ENCODE results near the gene HSPA9. TPM values are rescaled to one million over a fixed set of nuclear protein-coding genes. Genes with fewer than 3 reads are reported as not detected.
"Not testable (repeated sequence)": the region's sequence is repeated elsewhere in the genome, so short reads cannot be mapped to it uniquely, and the experiment has no call there.

Gene HSPA9
- total RNA-seq, 4 donors from 2014 or later, result 152 to 221 (median 160) TPM

DNA sequence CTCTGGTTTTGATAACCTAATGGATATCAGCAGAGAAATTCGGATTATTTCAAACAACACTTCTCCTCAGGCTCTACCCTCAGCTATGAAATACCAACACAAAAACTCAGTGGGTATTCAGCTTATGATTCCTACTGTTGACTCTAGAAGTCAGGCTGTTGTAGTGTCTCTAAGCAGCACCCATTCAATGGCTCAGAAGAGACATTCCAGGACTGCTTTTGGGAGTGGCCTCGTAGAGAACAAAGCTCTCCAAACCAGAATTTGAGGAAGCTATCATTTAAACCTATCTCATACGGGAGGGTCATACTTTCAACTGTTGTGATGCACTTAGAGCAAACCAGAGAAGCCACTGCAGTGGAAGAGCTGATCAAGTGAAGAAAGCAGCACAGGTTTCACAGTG is 66.2 kb downstream of the HSPA9 start:
- peaks cover 0 to 65% (median 0%) of the 10 kb centered on the region in 3 donors for H3K36me3 ChIP-seq
- no peak for DNase-seq
- TF ChIP-seq POLR2A (IDR thresholded peaks at IDR 0.05), result no peak
- no peak for TF ChIP-seq CTCF (IDR thresholded peaks at IDR 0.05)
- no peaks in the 10 kb centered on the region for H3K27me3 ChIP-seq
- H3K4me1 ChIP-seq, result no peaks in the 10 kb centered on the region
- no peaks in the 10 kb centered on the region for H3K9me3 ChIP-seq
- no peak overlapping the region for H3K27ac ChIP-seq
- no peak overlapping the region for H3K4me3 ChIP-seq

DNA sequence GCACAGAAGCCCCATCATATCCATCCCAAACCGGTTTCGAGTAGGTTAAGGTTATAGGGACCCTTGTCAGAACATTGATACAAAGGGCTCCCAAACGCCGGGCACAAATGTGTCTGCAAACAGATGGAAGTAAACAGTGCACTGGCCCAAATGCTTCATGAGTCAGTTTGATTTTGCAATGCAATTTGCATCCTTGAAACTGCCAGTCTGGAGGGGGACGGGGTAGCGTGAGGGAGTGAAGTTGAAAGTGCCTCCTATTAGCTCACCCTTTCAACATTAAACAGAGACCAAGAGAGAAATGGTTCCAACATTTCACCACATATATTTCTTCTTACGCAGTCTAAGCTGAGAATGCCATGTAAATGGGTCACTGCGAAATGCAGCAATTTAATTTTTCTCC is 67.7 kb downstream of the HSPA9 start:
- H3K36me3 ChIP-seq, result peaks cover 0 to 50% (median 0%) of the 10 kb centered on the region in 3 donors
- H3K4me3 ChIP-seq, H3K9me3 ChIP-seq, H3K27ac ChIP-seq, H3K27me3 ChIP-seq, H3K4me1 ChIP-seq, DNase-seq: not testable (repeated sequence)

DNA sequence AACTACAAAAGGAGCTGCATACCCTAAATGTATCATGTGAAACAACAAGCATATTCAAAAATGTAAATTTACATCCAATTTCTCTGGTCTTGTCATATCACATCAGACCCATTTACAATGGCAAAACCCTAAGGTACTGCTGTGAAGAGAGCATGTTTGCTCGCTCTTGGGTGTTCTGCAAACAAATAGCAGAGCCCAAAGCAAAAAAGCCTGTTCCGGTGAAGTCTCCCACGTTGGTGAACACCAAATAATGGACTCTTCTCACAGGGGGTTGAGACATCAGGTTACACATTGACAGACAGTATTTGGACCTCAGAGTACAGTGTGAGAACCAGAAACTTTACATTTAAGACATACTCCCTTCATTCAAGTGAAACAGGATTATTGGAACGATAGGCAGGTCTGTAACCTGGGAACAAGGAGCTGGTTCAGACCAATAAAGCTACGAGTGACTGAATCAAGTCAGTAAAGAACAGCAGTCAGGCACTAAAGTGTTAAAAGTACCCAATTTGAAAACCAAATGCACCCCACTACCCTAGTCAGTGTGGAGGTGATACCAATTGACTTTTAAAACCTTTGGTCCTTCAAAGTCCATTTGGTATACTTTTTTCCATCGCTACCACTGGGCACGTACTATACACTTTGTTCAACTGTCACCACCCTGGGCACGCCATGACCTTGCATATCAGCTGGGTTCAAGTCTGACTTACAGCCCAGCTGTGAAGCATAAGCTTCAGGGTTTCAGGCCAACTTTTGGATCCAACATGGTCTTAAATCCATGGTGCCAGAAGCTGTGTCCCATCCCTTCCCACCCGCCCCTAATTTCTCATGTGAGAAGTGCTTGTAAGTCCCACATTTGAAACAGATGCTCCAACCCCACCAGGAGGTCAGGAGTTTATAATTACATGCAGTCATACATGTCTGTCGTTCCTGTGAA is 68.6 kb downstream of the HSPA9 start:
- no peak overlapping the region for H3K4me3 ChIP-seq
- peaks cover 0 to 6% (median 0%) of the 10 kb centered on the region in 4 donors for H3K4me1 ChIP-seq
- H3K36me3 ChIP-seq, result peaks cover 0 to 47% (median 0%) of the 10 kb centered on the region in 3 donors
- TF ChIP-seq POLR2A (IDR thresholded peaks at IDR 0.05) (no peak), CTCF (IDR thresholded peaks at IDR 0.05) (no peak)
- H3K27me3 ChIP-seq, result no peaks in the 10 kb centered on the region
- no peak overlapping the region for H3K27ac ChIP-seq
- no peaks in the 10 kb centered on the region for H3K9me3 ChIP-seq
- no peak for DNase-seq

DNA sequence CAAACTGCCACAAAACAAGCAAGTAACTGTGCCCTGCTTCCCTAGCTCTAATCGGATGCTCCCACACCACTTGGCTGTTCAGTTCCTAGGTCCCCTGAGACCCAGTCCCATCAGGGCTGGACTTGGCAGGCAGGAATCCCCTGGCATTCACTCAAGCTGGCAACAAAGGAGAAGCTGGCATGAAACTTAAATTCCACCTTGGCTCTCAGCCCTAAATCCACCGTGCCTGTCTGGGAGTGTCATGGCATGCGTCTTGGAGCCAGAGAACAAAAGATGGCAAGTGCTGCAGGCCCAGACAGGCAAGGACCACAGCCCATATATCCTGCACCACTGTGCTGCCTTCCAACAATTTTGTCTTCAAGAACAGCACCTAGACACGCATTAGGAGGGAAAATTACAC is 70.4 kb downstream of the HSPA9 start:
- TF ChIP-seq POLR2A (IDR thresholded peaks at IDR 0.05), result no peak
- TF ChIP-seq CTCF (IDR thresholded peaks at IDR 0.05), result no peak
- Histone ChIP-seq H3K36me3 (peaks cover 0 to 28% (median 0%) of the 10 kb centered on the region in 3 donors), H3K9me3 (no peaks in the 10 kb centered on the region), H3K4me1 (peaks cover 0 to 6% (median 0%) of the 10 kb centered on the region in 4 donors), H3K4me3 (no peak overlapping the region), H3K27me3 (no peaks in the 10 kb centered on the region), H3K27ac (no peak overlapping the region)
- no peak for DNase-seq

Small RNA genes lying within 50 kb of the gene (small RNA-seq; reads per million reads assigned to genes)
- 38.4 to 102 reads per million in 2 donors for gene RF00154
- 0 reads per million in 2 donors for gene RF01210
- 103 to 217 reads per million in 2 donors for gene SNORD63

Other genes with a start within 250 kb of the HSPA9 start
- gene CDC25C, start 243.6 kb downstream of the HSPA9 start, total RNA-seq, result 1 to 10 TPM in 1 of 4 donors, under 1 TPM in 3; 0.88 to 4.1 (median 0.94) TPM
- 10 to 100 TPM; 19.1 to 22.1 (median 20.7) TPM for gene FAM53C, start 237.1 kb downstream of the HSPA9 start, total RNA-seq
- 10 to 100 TPM; 55.3 to 85.2 (median 68.1) TPM for gene KDM3B, start 222.7 kb downstream of the HSPA9 start, total RNA-seq
- gene REEP2, start 136.3 kb downstream of the HSPA9 start, total RNA-seq, result 10 to 100 TPM in 1 of 4 donors, 1 to 10 TPM in 3; 1.7 to 10.7 (median 2.1) TPM
- 100 to 1,000 TPM in 1 of 4 donors, 10 to 100 TPM in 1, 1 to 10 TPM in 2; 5.3 to 109 (median 11.4) TPM for gene EGR1, start 109.9 kb downstream of the HSPA9 start, total RNA-seq
- 10 to 100 TPM; 33.3 to 75.1 (median 39.3) TPM for gene ETF1, start 32.2 kb downstream of the HSPA9 start, total RNA-seq
- 100 to 1,000 TPM; 351 to 516 (median 369) TPM for gene CTNNA1, start 178.0 kb upstream of the HSPA9 start, total RNA-seq